Activated CD8-positive, alpha-beta T cell treated with anti-CD3 and anti-CD28 coated beads for 36 hours (primary cell): ENCODE data around the gene C10orf88. TPM values are rescaled to one million over a fixed set of nuclear protein-coding genes. Genes with fewer than 3 reads are reported as not detected.
"Not testable (repeated sequence)": the region's sequence is repeated elsewhere in the genome, so short reads cannot be mapped to it uniquely, and the experiment has no call there.

Experiments
- ATAC-seq: fragments of 200-7000 bp; cut with Tn5 transposase; one replicate; pipeline ENCODE4 v1.10.0; 2021; ENCODE audit warnings: mild to moderate bottlenecking, moderate library complexity
- CTCF ChIA-PET: fragments of 350-600 bp; sonication (Branson Sonifier 250); formaldehyde crosslinking; loops from one replicate; lab custom pipeline; 2021; ENCODE audit warnings: antibody characterized with exemption; lab: Charles Lee
- POLR2A ChIA-PET: fragments of 350-600 bp; sonication (Branson Sonifier 250); formaldehyde crosslinking; loops from one replicate; lab custom pipeline; 2021; ENCODE audit warnings: antibody characterized with exemption; lab: Charles Lee
- DNase-seq: peaks from one replicate; pipeline ENCODE4 v3.0.0-alpha.2; 2020
- H3K27ac Mint-ChIP-seq: one replicate; pipeline ENCODE4 v1.8.0; 2021; ENCODE audit warnings: mild to moderate bottlenecking, mixed read lengths
- H3K27me3 Mint-ChIP-seq: one replicate; pipeline ENCODE4 v1.8.0; 2021; ENCODE audit warnings: mixed read lengths
- H3K36me3 Mint-ChIP-seq: one replicate; pipeline ENCODE4 v1.8.0; 2021; ENCODE audit warnings: low read depth, mixed read lengths
- H3K4me1 Mint-ChIP-seq: one replicate; pipeline ENCODE4 v1.8.0; 2021; ENCODE audit warnings: low read depth, mixed read lengths
- H3K4me3 Mint-ChIP-seq: one replicate; pipeline ENCODE4 v1.8.0; 2021; ENCODE audit warnings: mild to moderate bottlenecking, moderate library complexity, mixed read lengths
- H3K9me3 Mint-ChIP-seq: one replicate; pipeline ENCODE4 v1.8.0; 2021; ENCODE audit warnings: mixed read lengths
- intact Hi-C: fragments of 100-400 bp; cut with micrococcal nuclease; formaldehyde crosslinking; loops from one replicate; pipeline ENCODE4 v1.10.0; 2022
- total RNA-seq, 2 experiments: library from RNA; stranded (reverse); gene quantifications; one replicate each; pipeline ENCODE4 v1.2.3, GENCODE V29; 2021
- TF ChIP-seq, protein P1 (sequence below): fragments of 200-600 bp; IDR thresholded peaks from one replicate; pipeline ENCODE4 v1.8.0; 2022; ENCODE audit warnings: antibody characterized with exemption, mild to moderate bottlenecking

C10orf88 gene
- total RNA-seq, 2 experiments from 2014 or later, result 6.3 to 9.1 TPM

GRCh38 chr10:122915700-122916099, 38.3 kb downstream of the C10orf88 start:
- Mint-ChIP-seq H3K4me1 (no peaks in the 10 kb centered on the region), H3K27ac (no peak overlapping the region), H3K4me3 (no peak overlapping the region), H3K36me3 (peaks cover under 1% of the 10 kb centered on the region), H3K9me3 (peaks cover 2% of the 10 kb centered on the region), H3K27me3 (peaks cover 5% of the 10 kb centered on the region)
- no peak for DNase-seq
- ChIA-PET CTCF (interaction anchor here (0.7 kb wide), 1 partner anchor 285 kb away, joined by 3 read pairs; no protein-coding TSS in a partner anchor), POLR2A (no interaction called here)
- TF ChIP-seq, protein P1, sequence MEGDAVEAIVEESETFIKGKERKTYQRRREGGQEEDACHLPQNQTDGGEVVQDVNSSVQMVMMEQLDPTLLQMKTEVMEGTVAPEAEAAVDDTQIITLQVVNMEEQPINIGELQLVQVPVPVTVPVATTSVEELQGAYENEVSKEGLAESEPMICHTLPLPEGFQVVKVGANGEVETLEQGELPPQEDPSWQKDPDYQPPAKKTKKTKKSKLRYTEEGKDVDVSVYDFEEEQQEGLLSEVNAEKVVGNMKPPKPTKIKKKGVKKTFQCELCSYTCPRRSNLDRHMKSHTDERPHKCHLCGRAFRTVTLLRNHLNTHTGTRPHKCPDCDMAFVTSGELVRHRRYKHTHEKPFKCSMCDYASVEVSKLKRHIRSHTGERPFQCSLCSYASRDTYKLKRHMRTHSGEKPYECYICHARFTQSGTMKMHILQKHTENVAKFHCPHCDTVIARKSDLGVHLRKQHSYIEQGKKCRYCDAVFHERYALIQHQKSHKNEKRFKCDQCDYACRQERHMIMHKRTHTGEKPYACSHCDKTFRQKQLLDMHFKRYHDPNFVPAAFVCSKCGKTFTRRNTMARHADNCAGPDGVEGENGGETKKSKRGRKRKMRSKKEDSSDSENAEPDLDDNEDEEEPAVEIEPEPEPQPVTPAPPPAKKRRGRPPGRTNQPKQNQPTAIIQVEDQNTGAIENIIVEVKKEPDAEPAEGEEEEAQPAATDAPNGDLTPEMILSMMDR, result no peak
- intact Hi-C loops, result no loop called here
- no peak for ATAC-seq

DNA sequence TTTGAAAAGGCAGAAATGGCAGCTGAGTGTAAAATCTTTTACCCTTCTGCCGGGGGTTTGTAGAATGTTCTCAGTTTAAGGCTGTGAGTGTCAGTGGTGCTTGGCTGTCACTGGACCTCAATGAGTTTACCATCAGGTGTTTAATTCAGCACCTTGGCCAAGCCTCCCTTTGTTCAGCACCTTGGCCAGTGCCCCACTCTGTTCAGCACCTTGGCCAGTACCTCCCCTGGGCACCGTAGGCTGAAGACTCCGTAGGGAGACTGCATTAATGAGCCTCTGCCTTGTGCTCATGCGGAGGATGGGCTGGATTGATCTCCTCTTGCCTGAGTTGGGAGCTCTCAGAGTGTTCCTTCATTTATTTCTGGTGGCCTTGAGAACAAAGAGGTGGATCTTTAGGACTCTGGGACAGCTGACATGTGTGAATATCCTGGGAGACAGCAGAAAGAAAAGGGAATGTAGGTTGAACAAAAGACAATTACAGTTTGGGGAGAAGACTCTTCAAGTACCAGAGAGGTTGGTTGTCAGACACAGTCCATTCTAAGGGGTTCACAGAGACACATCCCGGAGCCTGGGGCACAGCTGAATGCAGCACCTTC, 42.0 kb downstream of the C10orf88 start:
- Mint-ChIP-seq H3K4me3 (no peak overlapping the region), H3K27ac (no peak overlapping the region), H3K36me3 (no peaks in the 10 kb centered on the region), H3K27me3 (peaks cover 7% of the 10 kb centered on the region), H3K9me3 (peaks cover 2% of the 10 kb centered on the region), H3K4me1 (no peaks in the 10 kb centered on the region)
- TF ChIP-seq, protein P1, result no peak
- DNase-seq, result peak; percentile 66
- ATAC-seq, result peak; percentile 92
- ChIA-PET POLR2A (no interaction called here), CTCF (interaction anchor here (1.1 kb wide), 1 partner anchor 346 kb away, joined by 3 read pairs; no protein-coding TSS in a partner anchor)
- intact Hi-C loops, result no loop called here

DNA sequence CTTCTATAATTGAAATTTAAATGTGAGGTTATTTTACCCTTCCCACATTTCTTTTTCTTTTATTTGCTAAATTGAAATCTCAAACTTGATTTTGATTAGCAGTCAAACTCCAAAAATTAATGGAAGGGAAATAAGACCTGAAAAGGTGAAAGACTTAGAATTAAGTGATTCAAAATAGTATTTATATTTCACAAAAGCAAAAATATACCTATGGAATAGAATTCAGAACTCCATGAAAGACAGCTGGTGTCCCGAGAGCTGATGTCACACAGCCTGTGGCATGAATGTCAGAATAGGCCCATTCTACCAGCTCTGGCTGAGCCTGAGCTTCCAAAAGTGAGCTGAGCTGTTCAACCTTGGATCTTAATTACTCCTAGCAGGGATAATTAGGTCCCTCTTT, 43.7 kb downstream of the C10orf88 start, which contains the start of gene FAM24A:
Gene FAM24A (plus strand): TSS at position 301 of the 400 bp plus-strand sequence. CDS start 1,025 bp downstream, outside the sequence.
- Mint-ChIP-seq H3K27ac (no peak within 1 kb of the TSS), H3K4me3 (no peak within 1 kb of the TSS), H3K4me1 (no peaks in the 10 kb centered on the region), H3K36me3 (no peaks in the 10 kb centered on the region), H3K27me3 (peaks cover 10% of the 10 kb centered on the region), H3K9me3 (no peaks in the 10 kb centered on the region)
- TF ChIP-seq, protein P1, result no peak
- ChIA-PET CTCF (no interaction called here), POLR2A (no interaction called here)
- no peak for DNase-seq
- intact Hi-C loops, result no loop called here
- ATAC-seq, result no peak

DNA sequence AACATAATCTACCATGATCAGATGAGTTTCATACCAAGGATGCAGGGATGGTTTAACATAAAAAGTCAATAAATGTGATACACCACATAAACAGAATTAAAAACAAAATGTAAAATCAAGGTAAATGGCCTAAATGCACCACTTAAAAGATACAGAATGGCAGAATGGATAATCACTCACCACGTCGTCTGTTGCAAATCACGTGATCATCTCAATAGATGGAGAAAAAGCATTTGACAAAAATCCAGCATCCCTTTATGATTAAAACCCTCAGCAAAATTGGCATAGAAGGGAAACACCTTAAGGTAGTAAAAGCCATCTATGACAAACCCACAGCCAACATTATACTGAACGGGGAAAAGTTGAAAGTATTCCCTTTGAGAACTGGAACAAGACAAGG, 50.2 kb downstream of the C10orf88 start:
- POLR2A ChIA-PET, H3K4me1 Mint-ChIP-seq, CTCF ChIA-PET, DNase-seq, intact Hi-C loops, ATAC-seq, H3K36me3 Mint-ChIP-seq, H3K4me3 Mint-ChIP-seq, H3K27ac Mint-ChIP-seq: not testable (repeated sequence)
- peaks cover 33% of the 10 kb centered on the region for H3K27me3 Mint-ChIP-seq
- peaks cover 17% of the 10 kb centered on the region for H3K9me3 Mint-ChIP-seq

DNA sequence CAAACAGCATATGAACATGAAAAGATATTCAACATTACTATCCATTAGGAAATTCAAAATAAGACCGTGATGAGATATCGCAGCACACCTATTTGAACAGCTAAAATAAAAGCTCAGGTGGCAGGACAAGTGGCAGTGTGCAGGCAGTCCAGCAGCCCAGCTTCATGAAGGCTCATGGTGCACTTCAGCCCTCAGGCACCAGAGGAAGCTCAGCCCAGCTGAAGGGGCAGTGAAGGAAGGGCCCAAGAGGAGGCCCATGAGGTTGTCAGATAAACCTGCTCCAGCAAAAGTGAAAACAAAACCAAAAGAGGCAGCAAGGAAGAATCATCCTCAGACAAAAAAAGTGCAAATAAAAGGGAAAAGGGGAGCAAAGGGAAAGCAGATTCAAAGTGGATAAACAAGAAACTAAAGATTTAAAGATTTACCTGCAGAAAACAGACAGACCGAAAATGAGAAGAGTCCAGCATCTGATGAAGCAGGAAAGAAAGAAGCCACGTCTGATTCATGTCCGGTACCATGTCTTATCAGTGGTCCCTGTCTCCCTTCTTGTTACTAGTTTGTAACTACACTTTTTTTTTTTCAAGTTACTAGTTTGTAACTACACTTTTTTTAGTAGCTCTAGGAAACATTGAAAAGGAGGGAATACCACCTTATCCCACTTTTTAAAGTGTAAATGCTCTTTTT, 59.6 kb downstream of the C10orf88 start:
- TF ChIP-seq, protein P1, result no peak
- ChIA-PET POLR2A (interaction anchor here (0.7 kb wide), 1 partner anchor 342 kb away, joined by 3 read pairs; no protein-coding TSS in a partner anchor), CTCF (no interaction called here)
- intact Hi-C loops, result no loop called here
- H3K4me3 Mint-ChIP-seq, result no peak overlapping the region
- ATAC-seq (no peak), DNase-seq (no peak)
- peaks cover 6% of the 10 kb centered on the region for H3K4me1 Mint-ChIP-seq
- H3K27ac Mint-ChIP-seq, result no peak overlapping the region
- peaks cover 1% of the 10 kb centered on the region for H3K27me3 Mint-ChIP-seq
- no peaks in the 10 kb centered on the region for H3K9me3 Mint-ChIP-seq
- peaks cover 21% of the 10 kb centered on the region for H3K36me3 Mint-ChIP-seq
